Measurements from ENCODE around the gene FDPS. TPM values are rescaled to one million over a fixed set of nuclear protein-coding genes. Genes with fewer than 3 reads are reported as not detected.
"Not testable (repeated sequence)": the region's sequence is repeated elsewhere in the genome, so short reads cannot be mapped to it uniquely, and the experiment has no call there.

FDPS gene
- total RNA-seq, 1 donor from 2014 or later = 95.3 TPM

- no peak for DNase-seq
Observed at GRCh38 chr1:155320252-155320651, 11.6 kb downstream of the FDPS start.

- peak; percentile 87 for DNase-seq
Observed at GRCh38 chr1:155320661-155321617, 12.3 kb downstream of the FDPS start, which contains the start of gene RUSC1. Gene RUSC1, plus strand, starts transcription at chr1:155320894. Its CDS starts 880 bp downstream, at chr1:155321774.

GRCh38 chr1:155321639-155322503 lies 13.2 kb downstream of the FDPS start:
- DNase-seq = peak; percentile 30

- DNase-seq = peak; percentile 53
Observed at GRCh38 chr1:155322571-155322952, 13.9 kb downstream of the FDPS start.

GRCh38 chr1:155322953-155323728 lies 14.5 kb downstream of the FDPS start:
- peak; percentile 96 for DNase-seq

- peak; percentile 94 for DNase-seq
Observed at GRCh38 chr1:155323729-155324036, 15.0 kb downstream of the FDPS start.

GRCh38 chr1:155324037-155324716 lies 15.5 kb downstream of the FDPS start:
- peak; percentile 98 for DNase-seq

- peak; percentile 50 for DNase-seq
Observed at GRCh38 chr1:155324717-155325602, 16.3 kb downstream of the FDPS start.

- DNase-seq = no peak
Observed at GRCh38 chr1:155325603-155325893, 16.9 kb downstream of the FDPS start.

GRCh38 chr1:155326020-155326526 lies 17.4 kb downstream of the FDPS start:
- no peak for DNase-seq

GRCh38 chr1:155326631-155327037 lies 18.0 kb downstream of the FDPS start:
- DNase-seq = no peak

GRCh38 chr1:155327981-155328380 lies 19.3 kb downstream of the FDPS start:
- DNase-seq = no peak

- not testable (repeated sequence) for DNase-seq
Observed at GRCh38 chr1:155328856-155329255, 20.2 kb downstream of the FDPS start.

- DNase-seq = no peak
Observed at GRCh38 chr1:155329980-155330598, 21.4 kb downstream of the FDPS start.

- DNase-seq = no peak
Observed at GRCh38 chr1:155334962-155335361, 26.3 kb downstream of the FDPS start.

- DNase-seq = no peak
Observed at GRCh38 chr1:155339515-155340097, 30.9 kb downstream of the FDPS start.

GRCh38 chr1:155342842-155343241 lies 34.2 kb downstream of the FDPS start:
- DNase-seq = no peak

- no peak for DNase-seq
Observed at GRCh38 chr1:155352631-155353030, 44.0 kb downstream of the FDPS start.

- DNase-seq = no peak
Observed at GRCh38 chr1:155360051-155360450, 51.4 kb downstream of the FDPS start.
